Measurements from ENCODE around the gene CUL4A. TPM values are rescaled to one million over a fixed set of nuclear protein-coding genes. Genes with fewer than 3 reads are reported as not detected.

Gene CUL4A
- total RNA-seq, 4 donors from 2014 or later, result 55.8 to 110 (median 76.8) TPM

- DNase-seq, result no peak
- Histone ChIP-seq H3K4me3 (no peak overlapping the region), H3K9me3 (no peaks in the 10 kb centered on the region), H3K36me3 (peaks cover 0 to 24% (median 6%) of the 10 kb centered on the region in 3 donors), H3K4me1 (peaks cover 9 to 62% (median 13%) of the 10 kb centered on the region in 3 donors), H3K27ac (peak overlapping the region in 1 of 4 donors; percentile 30), H3K27me3 (no peaks in the 10 kb centered on the region)
- TF ChIP-seq CTCF (IDR thresholded peaks at IDR 0.05) (no peak), POLR2A (IDR thresholded peaks at IDR 0.05) (no peak)
- intact Hi-C loops (cut with DNase I), result no loop called here
- WGBS, 2 donors, result 28 to 33% methylated on average over 5 of the region's 5 CpGs
Measured at GRCh38 chr13:113205428-113205931, 3.9 kb upstream of the CUL4A start.

DNA sequence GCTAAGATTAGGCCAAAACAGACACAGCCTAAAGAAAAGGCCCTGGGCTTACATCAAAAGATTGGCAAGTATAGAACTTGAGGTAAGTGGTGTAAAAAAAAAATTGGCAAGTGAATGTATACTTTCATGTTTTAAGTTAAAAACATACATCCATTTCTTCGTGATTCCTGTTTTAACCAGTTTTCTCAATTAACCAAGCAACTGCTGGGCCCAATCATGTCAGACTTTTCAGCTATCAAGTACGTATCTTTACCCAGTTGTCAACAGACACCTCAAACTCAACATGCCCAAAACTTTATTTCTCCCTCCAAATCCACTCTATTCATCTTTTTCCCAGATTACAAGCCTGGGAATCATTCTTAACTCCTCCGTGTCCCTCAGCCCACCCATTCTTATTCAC lies 2.0 kb upstream of the CUL4A start:
- WGBS, 2 donors, result 28 to 40% methylated on average over 3 of the region's 3 CpGs
- intact Hi-C loops (cut with DNase I), result no loop called here
- Histone ChIP-seq H3K9me3 (no peaks in the 10 kb centered on the region), H3K4me3 (peak overlapping the region; percentile 92 to 99 (median 96)), H3K27me3 (no peaks in the 10 kb centered on the region), H3K36me3 (peaks cover 0 to 36% (median 6%) of the 10 kb centered on the region in 3 donors), H3K27ac (peak overlapping the region; percentile 99 to 100 (median 100)), H3K4me1 (peaks cover 9 to 81% (median 23%) of the 10 kb centered on the region in 3 donors)
- no peak for DNase-seq
- TF ChIP-seq POLR2A (IDR thresholded peaks at IDR 0.05) (no peak), CTCF (IDR thresholded peaks at IDR 0.05) (no peak)

GRCh38 chr13:113207890-113208420 lies 1.5 kb upstream of the CUL4A start:
- DNase-seq, result no peak
- intact Hi-C loops (cut with DNase I), result no loop called here
- Histone ChIP-seq H3K9me3 (no peaks in the 10 kb centered on the region), H3K4me1 (peaks cover 9 to 81% (median 23%) of the 10 kb centered on the region in 3 donors), H3K4me3 (peak overlapping the region; percentile 92 to 99 (median 96)), H3K36me3 (peaks cover 0 to 41% (median 6%) of the 10 kb centered on the region in 3 donors), H3K27me3 (no peaks in the 10 kb centered on the region), H3K27ac (peak overlapping the region; percentile 99 to 100 (median 100))
- no peak for TF ChIP-seq CTCF (IDR thresholded peaks at IDR 0.05)
- no peak for TF ChIP-seq POLR2A (IDR thresholded peaks at IDR 0.05)
- WGBS, 2 donors, result 0% methylated on average over 10 to 14 of the region's 44 CpGs

- DNase-seq, result peak; percentile 61
- intact Hi-C loops (cut with DNase I), result no loop called here
- WGBS, 2 donors, result no CpG with 5 or more reads among the region's 103 CpGs
Measured at GRCh38 chr13:113208421-113209335, 735 bp upstream of the CUL4A start, which contains the start of gene PCID2. Gene PCID2 (minus strand): TSS chr13:113208669. CDS start chr13:113208634, 35 bp downstream.

More at GRCh38 chr13:113208421-113209335, 735 bp upstream of the CUL4A start, which contains the start of gene PCID2:
- Histone ChIP-seq H3K4me1 (peaks cover 9 to 82% (median 23%) of the 10 kb centered on the region in 3 donors), H3K27me3 (no peaks in the 10 kb centered on the region), H3K4me3 (peak within 1 kb of the TSS; percentile 92 to 99 (median 96)), H3K9me3 (no peaks in the 10 kb centered on the region), H3K27ac (peak within 1 kb of the TSS; percentile 99 to 100 (median 100)), H3K36me3 (peaks cover 0 to 48% (median 6%) of the 10 kb centered on the region in 3 donors)
- peak in 2 of 6 experiments; percentile 8 to 12 for TF ChIP-seq CTCF (IDR thresholded peaks at IDR 0.05)
- peak in 2 of 4 donors; percentile 60 to 82 for TF ChIP-seq POLR2A (IDR thresholded peaks at IDR 0.05)
